ENCODE data around the gene CES5A.

The CES5A gene

GRCh38 chr16:55901566-55902217 lies 26.5 kb upstream of the CES5A start:
- DNase-seq (ENCODE audit: low spot score in 2 of 2) (no peak), ATAC-seq (ENCODE audit: low read depth) (no peak)
- peaks cover 11% of the 10 kb centered on the region for H3K9me3 Mint-ChIP-seq
- no peak overlapping the region for H3K27ac Mint-ChIP-seq
- peaks cover 11% of the 10 kb centered on the region for H3K27me3 Mint-ChIP-seq
- no peak overlapping the region for H3K4me3 Mint-ChIP-seq
- H3K36me3 Mint-ChIP-seq = no peaks in the 10 kb centered on the region
- no peaks in the 10 kb centered on the region for H3K4me1 Mint-ChIP-seq

GRCh38 chr16:55900616-55901393 lies 25.6 kb upstream of the CES5A start:
- no peak for ATAC-seq (ENCODE audit: low read depth)
- no peak overlapping the region for H3K4me3 Mint-ChIP-seq
- H3K27me3 Mint-ChIP-seq = peaks cover 11% of the 10 kb centered on the region
- no peak overlapping the region for H3K27ac Mint-ChIP-seq
- H3K4me1 Mint-ChIP-seq = no peaks in the 10 kb centered on the region
- no peaks in the 10 kb centered on the region for H3K36me3 Mint-ChIP-seq
- peaks cover 13% of the 10 kb centered on the region for H3K9me3 Mint-ChIP-seq
- DNase-seq (ENCODE audit: low spot score in 2 of 2) = no peak

- Mint-ChIP-seq H3K4me3 (no peak overlapping the region), H3K36me3 (no peaks in the 10 kb centered on the region), H3K4me1 (no peaks in the 10 kb centered on the region), H3K27ac (no peak overlapping the region), H3K27me3 (peaks cover 11% of the 10 kb centered on the region), H3K9me3 (peaks cover 13% of the 10 kb centered on the region)
- no peak for ATAC-seq (ENCODE audit: low read depth)
- DNase-seq (ENCODE audit: low spot score in 2 of 2) = no peak
Observed at GRCh38 chr16:55899857-55900256, 24.7 kb upstream of the CES5A start.

- no peak for ATAC-seq (ENCODE audit: low read depth)
- no peak overlapping the region for H3K27ac Mint-ChIP-seq
- H3K4me3 Mint-ChIP-seq = no peak overlapping the region
- DNase-seq (ENCODE audit: low spot score in 2 of 2) = no peak
- peaks cover 10% of the 10 kb centered on the region for H3K9me3 Mint-ChIP-seq
- no peaks in the 10 kb centered on the region for H3K36me3 Mint-ChIP-seq
- no peaks in the 10 kb centered on the region for H3K4me1 Mint-ChIP-seq
- peaks cover 11% of the 10 kb centered on the region for H3K27me3 Mint-ChIP-seq
Observed at GRCh38 chr16:55898592-55898991, 23.4 kb upstream of the CES5A start.

- DNase-seq (ENCODE audit: low spot score in 2 of 2) (no peak), ATAC-seq (ENCODE audit: low read depth) (no peak)
- no peaks in the 10 kb centered on the region for H3K4me1 Mint-ChIP-seq
- peaks cover 2% of the 10 kb centered on the region for H3K27me3 Mint-ChIP-seq
- no peak overlapping the region for H3K4me3 Mint-ChIP-seq
- no peaks in the 10 kb centered on the region for H3K36me3 Mint-ChIP-seq
- no peak overlapping the region for H3K27ac Mint-ChIP-seq
- peaks cover 13% of the 10 kb centered on the region for H3K9me3 Mint-ChIP-seq
Observed at GRCh38 chr16:55892821-55893220, 17.6 kb upstream of the CES5A start.

GRCh38 chr16:55889518-55889917 lies 14.3 kb upstream of the CES5A start:
- H3K36me3 Mint-ChIP-seq = no peaks in the 10 kb centered on the region
- DNase-seq (ENCODE audit: low spot score in 2 of 2) = no peak

GRCh38 chr16:55888546-55888945 lies 13.4 kb upstream of the CES5A start:
- no peaks in the 10 kb centered on the region for H3K36me3 Mint-ChIP-seq
- H3K27ac Mint-ChIP-seq = no peak overlapping the region
- peaks cover 10% of the 10 kb centered on the region for H3K27me3 Mint-ChIP-seq
- ATAC-seq (ENCODE audit: low read depth) = no peak
- no peak overlapping the region for H3K4me3 Mint-ChIP-seq
- H3K4me1 Mint-ChIP-seq = no peaks in the 10 kb centered on the region
- peaks cover 11% of the 10 kb centered on the region for H3K9me3 Mint-ChIP-seq
- DNase-seq (ENCODE audit: low spot score in 2 of 2) = no peak

More at GRCh38 chr16:55889518-55889917, 14.3 kb upstream of the CES5A start:
- no peak for ATAC-seq (ENCODE audit: low read depth)
- peaks cover 12% of the 10 kb centered on the region for H3K9me3 Mint-ChIP-seq
- H3K27ac Mint-ChIP-seq = no peak overlapping the region
- H3K27me3 Mint-ChIP-seq = peaks cover 10% of the 10 kb centered on the region
- H3K4me1 Mint-ChIP-seq = no peaks in the 10 kb centered on the region
- no peak overlapping the region for H3K4me3 Mint-ChIP-seq

- peaks cover 9% of the 10 kb centered on the region for H3K9me3 Mint-ChIP-seq
- H3K4me1 Mint-ChIP-seq = no peaks in the 10 kb centered on the region
- no peak overlapping the region for H3K4me3 Mint-ChIP-seq
Observed at GRCh38 chr16:55876854-55877253, 1.7 kb upstream of the CES5A start.

GRCh38 chr16:55873122-55873521 lies 2.1 kb downstream of the CES5A start:
- no peak for ATAC-seq (ENCODE audit: low read depth)
- H3K36me3 Mint-ChIP-seq = no peaks in the 10 kb centered on the region
- peaks cover 12% of the 10 kb centered on the region for H3K27me3 Mint-ChIP-seq
- H3K9me3 Mint-ChIP-seq = no peaks in the 10 kb centered on the region
- DNase-seq (ENCODE audit: low spot score in 2 of 2) = no peak
- H3K4me3 Mint-ChIP-seq = no peak overlapping the region
- no peaks in the 10 kb centered on the region for H3K4me1 Mint-ChIP-seq
- no peak overlapping the region for H3K27ac Mint-ChIP-seq

More at GRCh38 chr16:55876854-55877253, 1.7 kb upstream of the CES5A start:
- DNase-seq (ENCODE audit: low spot score in 2 of 2) (no peak), ATAC-seq (ENCODE audit: low read depth) (no peak)
- Mint-ChIP-seq H3K36me3 (no peaks in the 10 kb centered on the region), H3K27me3 (peaks cover 12% of the 10 kb centered on the region), H3K27ac (no peak overlapping the region)

- ATAC-seq (ENCODE audit: low read depth) (no peak), DNase-seq (ENCODE audit: low spot score in 2 of 2) (no peak)
- H3K4me3 Mint-ChIP-seq = no peak overlapping the region
- H3K27ac Mint-ChIP-seq = no peak overlapping the region
- no peaks in the 10 kb centered on the region for H3K9me3 Mint-ChIP-seq
- H3K27me3 Mint-ChIP-seq = peaks cover 12% of the 10 kb centered on the region
- H3K4me1 Mint-ChIP-seq = no peaks in the 10 kb centered on the region
- no peaks in the 10 kb centered on the region for H3K36me3 Mint-ChIP-seq
Observed at GRCh38 chr16:55872130-55872529, 3.0 kb downstream of the CES5A start.

GRCh38 chr16:55871411-55872038 lies 3.6 kb downstream of the CES5A start:
- DNase-seq (ENCODE audit: low spot score in 2 of 2) = no peak
- H3K27ac Mint-ChIP-seq = no peak overlapping the region
- no peak overlapping the region for H3K4me3 Mint-ChIP-seq
- peaks cover 12% of the 10 kb centered on the region for H3K27me3 Mint-ChIP-seq
- no peaks in the 10 kb centered on the region for H3K4me1 Mint-ChIP-seq
- ATAC-seq (ENCODE audit: low read depth) = no peak
- H3K9me3 Mint-ChIP-seq = no peaks in the 10 kb centered on the region
- H3K36me3 Mint-ChIP-seq = no peaks in the 10 kb centered on the region

GRCh38 chr16:55868980-55869379 lies 6.2 kb downstream of the CES5A start:
- Mint-ChIP-seq H3K36me3 (no peaks in the 10 kb centered on the region), H3K9me3 (no peaks in the 10 kb centered on the region), H3K4me1 (no peaks in the 10 kb centered on the region), H3K27ac (no peak overlapping the region), H3K27me3 (peaks cover 9% of the 10 kb centered on the region), H3K4me3 (no peak overlapping the region)
- no peak for DNase-seq (ENCODE audit: low spot score in 2 of 2)
- ATAC-seq (ENCODE audit: low read depth) = no peak

- DNase-seq (ENCODE audit: low spot score in 2 of 2) (no peak), ATAC-seq (ENCODE audit: low read depth) (no peak)
- Mint-ChIP-seq H3K9me3 (no peaks in the 10 kb centered on the region), H3K4me1 (no peaks in the 10 kb centered on the region), H3K27me3 (peaks cover 9% of the 10 kb centered on the region), H3K4me3 (no peak overlapping the region), H3K27ac (no peak overlapping the region), H3K36me3 (no peaks in the 10 kb centered on the region)
Observed at GRCh38 chr16:55868137-55868536, 7.0 kb downstream of the CES5A start.

GRCh38 chr16:55861288-55861687 lies 13.9 kb downstream of the CES5A start:
- DNase-seq (ENCODE audit: low spot score in 2 of 2) (no peak), ATAC-seq (ENCODE audit: low read depth) (no peak)
- Mint-ChIP-seq H3K36me3 (no peaks in the 10 kb centered on the region), H3K27me3 (peaks cover 12% of the 10 kb centered on the region), H3K4me3 (no peak overlapping the region), H3K9me3 (no peaks in the 10 kb centered on the region), H3K27ac (no peak overlapping the region), H3K4me1 (no peaks in the 10 kb centered on the region)

Measured in memory B cell (primary cell).